IMR-90 (cell line): Measurements from ENCODE around the gene CLEC9A. TPM values are rescaled to one million over a fixed set of nuclear protein-coding genes. Genes with fewer than 3 reads are reported as not detected.

Experiments
- ATAC-seq: fragments of 200-7000 bp; cut with Tn5 transposase; 2 replicates; pipeline ENCODE4 v1.9.1; 2020; ENCODE audit warnings: low read depth, mild to moderate bottlenecking, moderate library complexity
- BruUV-seq: library from RNA; stranded (reverse); fragments of 400-500 nt; replicated peaks from 2 replicates; lab custom pipeline; 2021; lab: Mats Ljungman, UMichigan
- CTCF ChIA-PET: fragments of 300-600 bp; formaldehyde crosslinking; extraction: SDS; loops from one replicate; lab custom pipeline; 2021; ENCODE audit warnings: antibody characterized with exemption; lab: Yijun Ruan, JAX
- POLR2A ChIA-PET: fragments of 300-600 bp; sonication (Branson Sonifier 250); formaldehyde crosslinking; loops from one replicate; lab custom pipeline; 2022; ENCODE audit warnings: antibody characterized with exemption; ENCODE audit not compliant: unreplicated experiment; lab: Charles Lee
- DNase-seq: peaks from one replicate; pipeline ENCODE4 v3.0.0; 2013
- H2AFZ ChIP-seq: replicated peaks from 2 replicates; pipeline ENCODE3; 2013; ENCODE audit warnings: low read length, mild to moderate bottlenecking; ENCODE audit not compliant: poor library complexity
- H2AK5ac ChIP-seq: 2 replicates; pipeline ENCODE4 v1.6.1; 2013; ENCODE audit warnings: low read depth, low read length, inconsistent platforms
- H2AK9ac ChIP-seq: replicated peaks from 2 replicates; pipeline ENCODE3; 2013; ENCODE audit warnings: mild to moderate bottlenecking, low read depth, low read length, moderate library complexity; ENCODE audit not compliant: poor library complexity
- H2BK120ac ChIP-seq: 2 replicates; pipeline ENCODE4 v1.6.1; 2013; ENCODE audit warnings: low read depth, low read length, inconsistent platforms
- H2BK15ac ChIP-seq: 3 replicates; pipeline ENCODE4 v1.6.1; 2013; ENCODE audit warnings: low read depth, low read length, inconsistent platforms
- H2BK20ac ChIP-seq: 2 replicates; pipeline ENCODE4 v1.6.1; 2013; ENCODE audit warnings: low read depth, mild to moderate bottlenecking, inconsistent platforms, low read length, moderate library complexity
- H2BK5ac ChIP-seq: 2 replicates; pipeline ENCODE4 v1.6.1; 2013; ENCODE audit warnings: mild to moderate bottlenecking, low read depth, low read length, inconsistent platforms; ENCODE audit not compliant: poor library complexity, severe bottlenecking
- H3K14ac ChIP-seq: replicated peaks from 2 replicates; pipeline ENCODE4 v1.6.1; 2013; ENCODE audit warnings: low read depth, low read length, inconsistent platforms
- H3K18ac ChIP-seq: 2 replicates; pipeline ENCODE4 v1.6.1; 2013; ENCODE audit warnings: low read depth, low read length, control low read depth
- H3K23ac ChIP-seq: 2 replicates; pipeline ENCODE4 v1.6.1; 2013; ENCODE audit warnings: low read depth, low read length, inconsistent platforms
- H3K27ac ChIP-seq: 2 replicates; pipeline ENCODE4 v1.5.1; 2013; ENCODE audit warnings: mild to moderate bottlenecking, control low read depth, low read length; ENCODE audit not compliant: insufficient read depth
- H3K27me3 ChIP-seq: 2 replicates; pipeline ENCODE4 v1.6.1; 2013; ENCODE audit warnings: low read length; ENCODE audit not compliant: control insufficient read depth, insufficient read depth
- H3K36me3 ChIP-seq: 2 replicates; pipeline ENCODE4 v1.6.1; 2013; ENCODE audit warnings: low read length, mixed read lengths; ENCODE audit not compliant: control insufficient read depth, insufficient read depth
- H3K4ac ChIP-seq: 2 replicates; pipeline ENCODE4 v1.6.1; 2013; ENCODE audit warnings: low read depth, low read length, inconsistent platforms
- H3K4me1 ChIP-seq: 2 replicates; pipeline ENCODE4 v1.6.1; 2013; ENCODE audit warnings: low read length, mixed read lengths; ENCODE audit not compliant: control insufficient read depth, insufficient read depth
- H3K4me2 ChIP-seq: 2 replicates; pipeline ENCODE4 v1.6.1; 2013; ENCODE audit warnings: low read depth, mild to moderate bottlenecking, control low read depth, low read length, moderate library complexity
- H3K4me3 ChIP-seq: 2 replicates; pipeline ENCODE4 v1.5.1; 2013; ENCODE audit warnings: low read depth, mild to moderate bottlenecking, control low read depth, low read length, moderate library complexity; ENCODE audit not compliant: insufficient read depth
- H3K56ac ChIP-seq: 2 replicates; pipeline ENCODE4 v1.6.1; 2013; ENCODE audit warnings: low read length, inconsistent platforms; ENCODE audit not compliant: insufficient read depth; ENCODE audit errors: extremely low read depth
- H3K79me1 ChIP-seq, 2 experiments: 2 replicates each; pipeline ENCODE4 v1.6.1; 2013; ENCODE audit warnings: low read length in 2 of 2, inconsistent platforms in 1 of 2, low read depth in 1 of 2
- H3K9ac ChIP-seq: 2 replicates; pipeline ENCODE4 v1.6.1; 2013; ENCODE audit warnings: low read depth, low read length, control low read depth
- H3K9me1 ChIP-seq: 2 replicates; pipeline ENCODE4 v1.6.1; 2013; ENCODE audit warnings: low read length, inconsistent platforms; ENCODE audit not compliant: insufficient read depth
- H3K9me3 ChIP-seq: 2 replicates; pipeline ENCODE4 v1.6.1; 2013; ENCODE audit warnings: low read length; ENCODE audit not compliant: control insufficient read depth, insufficient read depth
- H4K20me1 ChIP-seq: 2 replicates; pipeline ENCODE4 v1.6.1; 2013; ENCODE audit warnings: low read length, inconsistent platforms; ENCODE audit not compliant: insufficient read depth
- H4K5ac ChIP-seq: 2 replicates; pipeline ENCODE4 v1.6.1; 2013; ENCODE audit warnings: mild to moderate bottlenecking, low read depth, low read length, control low read depth
- H4K8ac ChIP-seq, 2 experiments: 2 replicates each; pipeline ENCODE4 v1.6.1; 2013; ENCODE audit warnings: low read depth in 2 of 2, low read length in 2 of 2, control low read depth in 1 of 2, inconsistent platforms in 1 of 2
- H4K91ac ChIP-seq: 2 replicates; pipeline ENCODE4 v1.6.1; 2013; ENCODE audit warnings: low read depth, low read length, inconsistent platforms; ENCODE audit not compliant: insufficient read depth
- BHLHE40 ChIP-seq: fragments of 150-350 bp; IDR thresholded peaks from 2 replicates; pipeline ENCODE4 v1.6.1; 2016; ENCODE audit warnings: mild to moderate bottlenecking, low read depth, low read length
- CEBPB ChIP-seq: IDR thresholded peaks from 2 replicates; pipeline ENCODE4 v1.6.1; 2012; ENCODE audit warnings: low read depth, low read length, improper control_type of control experiment
- FOS ChIP-seq: fragments of 150-350 bp; IDR thresholded peaks from 2 replicates; pipeline ENCODE4 v1.6.1; 2016; ENCODE audit warnings: low read depth, low read length
- MAZ ChIP-seq: IDR thresholded peaks from 2 replicates; pipeline ENCODE4 v1.6.1; 2012; ENCODE audit warnings: low read depth, mild to moderate bottlenecking, low read length, improper control_type of control experiment, moderate library complexity, borderline replicate concordance
- RAD21 ChIP-seq: IDR thresholded peaks from 2 replicates; pipeline ENCODE4 v1.6.1; 2012; ENCODE audit warnings: low read length, improper control_type of control experiment
- RCOR1 ChIP-seq: IDR thresholded peaks from 2 replicates; pipeline ENCODE4 v1.6.1; 2012; ENCODE audit warnings: mild to moderate bottlenecking, low read length, improper control_type of control experiment; ENCODE audit not compliant: insufficient replicate concordance
- SMC3 ChIP-seq: fragments of 150-350 bp; IDR thresholded peaks from 2 replicates; pipeline ENCODE4 v1.6.1; 2016; ENCODE audit warnings: low read depth, mild to moderate bottlenecking, antibody characterized with exemption, low read length, moderate library complexity
- USF2 ChIP-seq: fragments of 150-350 bp; IDR thresholded peaks from 2 replicates; pipeline ENCODE4 v1.6.1; 2017; ENCODE audit warnings: mild to moderate bottlenecking, antibody characterized with exemption, low read length, low read depth
- WGBS, 2 experiments: methylation state at CpG; one replicate each; pipeline versions ENCODE4 v1.1.5 to v1.1.7; 2013; ENCODE audit warnings: missing lambda C conversion rate in 2 of 2; ENCODE audit not compliant: insufficient read length in 1 of 2; ENCODE audit errors: extremely low coverage in 2 of 2; 5-methylcytosine and 5-hydroxymethylcytosine counted together
- dilution Hi-C: fragments of 300-500 bp; cut with HindIII; formaldehyde crosslinking; loops from one replicate; pipeline ENCODE4 v1.14.3; 2018; ENCODE audit warnings: low sequenced_read_pairs; ENCODE audit not compliant: unreplicated experiment
- in situ Hi-C: fragments of 300-500 bp; cut with MboI; formaldehyde crosslinking; loops from 3 replicates; pipeline ENCODE4 v1.14.3; 2019; ENCODE audit warnings: low sequenced_read_pairs, inconsistent platforms, mixed read lengths
- intact Hi-C: fragments of 100-400 bp; cut with micrococcal nuclease; formaldehyde crosslinking; loops from 2 replicates; pipeline ENCODE4 v1.10.0; 2022
- polyA plus RNA-seq, 3 experiments: library from polyadenylated mRNA; depleted of rRNA; stranded (reverse); fragments of >200 nt; gene quantifications; 2 replicates each; pipeline ENCODE4 v1.2.3, GENCODE V29; 2012; ENCODE audit warnings: low replicate concordance in 1 of 3
- total RNA-seq: library from RNA; depleted of rRNA; stranded (reverse); fragments of >200 nt; gene quantifications from 2 replicates; pipeline ENCODE4 v1.2.3, GENCODE V29; 2012

Gene CLEC9A
- total and polyA plus RNA-seq, 2 of the 4 experiments (the other 2 are of a cell fraction) = not detected

- Histone ChIP-seq H2AFZ (no peak overlapping the region), H3K36me3 (no peaks in the 10 kb centered on the region), H3K4me3 (no peak overlapping the region), H2AK5ac (no peak overlapping the region), H3K9ac (no peak overlapping the region), H3K4me2 (no peak overlapping the region), H3K27me3 (no peaks in the 10 kb centered on the region; the same call in 1 of the 2 replicates), H3K4ac (no peak overlapping the region), H2BK120ac (no peak overlapping the region), H2AK9ac (no peak overlapping the region), H3K9me1 (0 out of 2 replicates have a peak, but pooled peaks cover 3% of the 10 kb centered on the region), H4K5ac (no peak overlapping the region), H3K14ac (no peak overlapping the region), H3K27ac (no peak overlapping the region), H3K9me3 (no peaks in the 10 kb centered on the region), H2BK5ac (no peak overlapping the region), H4K91ac (no peak overlapping the region), H4K8ac (no peak overlapping the region), H3K23ac (no peak overlapping the region), H3K56ac (no peak overlapping the region), H2BK15ac (no peak overlapping the region), H3K18ac (no peak overlapping the region), H2BK20ac (no peak overlapping the region), H4K20me1 (no peaks in the 10 kb centered on the region), H3K4me1 (peaks cover 4% of the 10 kb centered on the region), H3K79me1 (no peaks in the 10 kb centered on the region)
- ChIA-PET CTCF (no interaction called here), POLR2A (no interaction called here)
- WGBS, 2 experiments = no CpG with 5 or more reads among the region's 4 CpGs
- BruUV-seq = no TSS peak
- intact Hi-C loops (no loop called here), dilution Hi-C loops (no loop called here), in situ Hi-C loops (no loop called here)
- no peak for TF ChIP-seq SMC3
- TF ChIP-seq MAZ = no peak
- TF ChIP-seq CEBPB = no peak
- TF ChIP-seq RCOR1 = no peak
- no peak for TF ChIP-seq RAD21
- TF ChIP-seq FOS = no peak
- no peak for TF ChIP-seq USF2
- no peak for TF ChIP-seq BHLHE40
- no peak for DNase-seq
- no peak for ATAC-seq
Measured at GRCh38 chr12:10065241-10065640, 34.8 kb downstream of the CLEC9A start.
